GM21576 (cell line): ENCODE results near the gene TMEM145.
"Not testable (repeated sequence)": the region's sequence is repeated elsewhere in the genome, so short reads cannot be mapped to it uniquely, and the experiment has no call there.

Experiments used
- ATAC-seq: cut with Tn5 transposase; IDR thresholded peaks from one replicate; pipeline ENCODE4 v1.9.1; 2021; ENCODE audit warnings: mild to moderate bottlenecking, moderate library complexity; ENCODE audit not compliant: unreplicated experiment

TMEM145 gene

DNA sequence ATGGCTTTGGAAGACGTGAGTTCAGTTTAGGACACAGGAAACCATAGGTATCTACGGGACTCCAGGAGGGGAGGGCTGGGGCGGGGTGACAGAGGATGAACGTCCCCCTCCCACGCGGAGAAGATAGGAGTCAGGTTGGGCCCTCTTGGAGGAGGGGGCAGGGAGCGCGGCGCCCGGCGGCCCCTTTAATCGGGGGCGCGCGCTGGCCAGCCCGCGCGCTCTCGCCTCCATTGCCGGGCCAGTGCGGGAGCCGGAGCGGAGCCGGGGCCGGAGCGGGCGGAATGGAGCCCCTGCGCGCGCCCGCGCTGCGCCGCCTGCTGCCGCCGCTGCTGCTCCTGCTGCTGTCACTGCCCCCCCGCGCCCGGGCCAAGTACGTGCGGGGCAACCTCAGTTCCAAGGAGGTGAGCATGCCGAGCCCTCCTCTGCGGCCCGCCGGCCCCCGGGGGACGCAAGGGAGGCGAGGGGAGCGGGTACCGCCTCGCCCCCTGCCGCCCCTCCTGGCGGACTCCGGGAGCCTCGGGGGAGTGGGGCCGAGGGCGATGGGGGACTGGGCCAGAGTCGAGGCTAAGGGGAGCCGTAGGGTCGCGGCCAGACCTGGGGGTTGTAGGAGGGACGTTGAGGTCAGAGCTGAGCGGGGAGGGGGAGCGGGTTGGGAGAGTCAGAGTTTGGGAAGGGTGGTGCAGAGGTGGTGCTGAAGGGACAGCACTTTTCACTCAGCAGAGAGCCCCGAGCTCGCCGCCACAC lies at the start of gene TMEM145:
Gene TMEM145 (plus strand): TSS at position 214 of the 744 bp plus-strand sequence. CDS start 68 bp downstream, at position 282.
- ATAC-seq, result no peak

DNA sequence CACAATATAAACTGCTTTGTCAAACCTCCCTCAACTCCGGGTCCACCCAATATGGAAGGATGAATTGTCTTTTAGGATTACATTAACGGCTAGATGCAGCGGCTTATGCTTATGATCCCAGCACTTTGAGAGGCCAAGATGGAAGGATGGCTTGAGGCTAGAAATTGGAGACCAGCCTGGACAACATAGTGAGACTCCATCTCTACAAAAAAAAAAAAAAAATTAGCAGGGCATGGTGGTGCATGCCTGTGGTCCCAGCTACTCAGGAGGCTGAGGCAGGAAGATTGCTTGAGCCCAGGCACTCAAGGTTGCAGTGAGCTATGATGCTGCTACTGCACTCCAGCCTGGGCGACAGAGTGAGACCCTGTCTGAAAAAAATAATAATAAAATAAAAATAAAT lies 47.0 kb upstream of the TMEM145 start:
- ATAC-seq, result not testable (repeated sequence)

DNA sequence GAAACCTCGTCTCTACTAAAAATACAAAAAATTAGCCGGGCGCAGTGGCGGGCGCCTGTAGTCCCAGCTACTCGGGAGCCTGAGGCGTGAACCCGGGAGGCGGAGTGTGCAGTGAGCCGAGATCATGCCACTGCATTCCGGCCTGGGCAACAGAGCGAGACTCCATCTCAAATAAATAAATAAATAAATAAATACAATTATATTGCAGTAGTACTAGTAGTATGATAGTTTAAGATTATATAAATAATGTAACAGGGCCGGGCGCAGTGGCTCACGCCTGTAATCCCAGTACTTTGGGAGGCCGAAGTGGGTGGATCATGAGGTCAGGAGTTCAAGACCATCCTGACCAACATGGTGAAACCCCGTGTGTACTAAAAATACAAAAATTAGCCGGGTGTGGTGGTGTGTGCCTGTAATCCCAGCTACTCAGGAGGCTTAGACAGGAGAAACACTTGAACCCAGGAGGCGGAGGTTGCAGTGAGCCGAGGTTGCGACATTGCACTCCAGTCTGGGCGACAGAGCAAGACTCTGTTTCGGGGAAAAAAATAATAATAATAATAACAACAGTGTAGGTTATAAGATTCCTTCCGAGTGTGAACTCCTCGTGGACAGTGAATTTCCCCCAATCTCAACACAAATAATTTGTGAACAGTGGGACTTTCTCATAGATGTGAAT lies 46.0 kb upstream of the TMEM145 start:
- ATAC-seq, result not testable (repeated sequence)

DNA sequence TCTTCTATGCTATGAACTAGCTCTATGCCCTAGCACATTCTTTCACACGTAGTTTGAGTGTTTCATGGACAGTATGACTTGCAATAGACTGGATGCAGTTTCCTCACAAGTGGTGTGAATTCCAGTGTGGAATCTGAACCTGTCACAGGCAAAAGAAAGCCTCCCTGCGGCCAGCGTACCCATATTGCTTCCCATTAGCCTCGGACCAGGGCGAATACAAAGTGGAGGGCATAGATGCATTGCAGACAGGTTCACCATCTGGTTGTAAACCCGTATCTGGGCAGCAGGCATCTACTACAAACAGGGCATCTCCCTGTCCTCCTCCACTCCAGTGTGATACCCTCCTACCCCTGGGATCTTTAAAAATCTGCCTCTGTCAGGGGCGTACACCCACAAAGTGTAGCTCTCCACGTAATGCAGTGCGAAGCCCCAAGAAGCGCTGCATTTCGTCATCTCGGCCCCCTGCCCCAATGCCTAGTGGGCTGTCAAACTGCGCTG lies 45.4 kb upstream of the TMEM145 start:
- no peak for ATAC-seq

DNA sequence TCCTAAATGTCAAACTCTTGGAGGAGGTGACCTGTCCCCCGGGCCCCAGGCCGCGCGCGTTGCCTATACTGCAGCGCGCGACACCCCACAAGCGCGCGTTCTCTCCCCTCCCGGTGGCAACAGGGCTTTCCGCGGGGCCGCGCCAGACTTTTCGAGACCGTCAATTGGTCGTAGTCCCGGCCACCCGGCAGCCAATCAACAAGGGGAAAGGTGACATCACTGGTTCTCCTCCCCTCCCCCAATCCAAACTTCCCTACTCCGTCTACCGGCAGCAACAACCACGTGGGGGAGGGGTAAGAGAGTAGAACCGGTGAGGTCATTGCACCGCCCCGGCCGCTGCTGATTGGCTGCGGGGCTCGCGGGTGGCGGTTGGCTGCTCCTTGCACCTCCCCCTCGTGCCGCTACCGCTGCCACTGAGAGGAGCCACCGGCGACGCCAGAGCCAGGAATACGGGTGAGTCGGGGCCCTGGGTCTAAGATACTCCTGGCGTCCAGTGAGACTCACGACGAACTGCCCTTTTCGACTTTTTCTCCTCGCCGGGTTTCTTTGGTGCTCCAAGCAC lies 44.9 kb upstream of the TMEM145 start:
- peak; percentile 52 for ATAC-seq

DNA sequence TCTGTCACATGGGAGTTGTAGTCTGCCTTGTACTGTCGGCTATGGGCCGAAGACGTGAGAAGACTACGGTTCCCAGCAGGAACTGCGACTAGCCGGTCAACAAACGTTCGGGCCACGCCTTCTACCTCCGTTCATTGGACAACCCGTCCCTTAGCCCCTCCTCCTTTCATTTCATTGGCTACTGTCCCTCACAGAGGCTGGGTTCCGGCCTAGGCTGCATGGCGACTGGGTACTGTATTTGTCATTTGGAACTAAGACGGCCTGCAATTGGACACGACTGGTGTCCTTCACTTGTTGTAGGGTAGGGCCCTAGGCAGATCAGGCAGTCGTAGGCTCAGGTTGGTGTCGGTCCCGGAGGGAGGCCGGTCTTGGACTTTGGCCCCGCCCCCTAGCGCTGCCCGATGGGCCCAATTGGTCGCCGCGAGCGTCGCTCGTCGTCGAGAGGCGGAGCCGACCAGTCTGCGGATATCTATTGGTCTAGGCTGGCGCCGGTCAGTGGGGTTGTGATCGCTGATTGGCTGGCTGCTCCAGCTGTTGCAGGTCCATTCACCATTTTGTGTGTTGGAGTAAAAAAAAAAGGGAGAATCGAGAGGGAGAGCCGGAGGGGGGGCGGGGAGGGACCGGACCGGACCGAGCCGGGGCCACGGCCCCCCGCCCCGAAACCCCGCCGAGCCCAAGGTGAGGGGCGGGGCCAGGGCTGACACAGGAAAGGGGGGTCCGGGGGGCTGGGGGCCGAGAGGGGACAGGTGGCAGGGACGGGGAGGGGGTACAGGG lies 44.2 kb upstream of the TMEM145 start, which contains the start of gene CIC:
Gene CIC (plus strand): TSS at position 549 of the 774 bp plus-strand sequence. CDS start 2,532 bp downstream, outside the sequence.
- peak; percentile 71 for ATAC-seq

GRCh38 chr19:42269478-42270345 lies 43.4 kb upstream of the TMEM145 start:
- ATAC-seq, result no peak

- ATAC-seq, result no peak
Observed at GRCh38 chr19:42270346-42271044, 42.6 kb upstream of the TMEM145 start.

DNA sequence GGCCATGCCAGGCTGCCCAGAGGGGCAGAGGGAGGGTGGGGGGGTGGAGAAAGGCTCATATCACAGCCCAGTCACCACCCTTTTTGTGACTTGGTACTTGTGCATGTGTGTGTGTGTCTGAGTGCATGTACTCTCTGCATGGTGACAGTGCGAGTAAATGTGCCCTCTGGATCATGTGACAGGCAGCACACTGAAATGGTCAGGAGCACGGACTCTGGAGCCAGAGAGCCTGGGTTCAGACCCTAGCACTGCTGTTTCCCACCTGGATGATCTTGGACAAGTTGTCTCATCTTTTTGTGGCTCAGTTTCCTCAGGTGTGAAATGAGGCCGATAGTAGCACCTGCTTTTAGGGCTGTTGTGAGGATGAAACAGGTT lies 42.1 kb upstream of the TMEM145 start:
- ATAC-seq, result no peak

- no peak for ATAC-seq
Observed at GRCh38 chr19:42271861-42272534, 41.1 kb upstream of the TMEM145 start.

- no peak for ATAC-seq
Observed at GRCh38 chr19:42272535-42272897, 40.6 kb upstream of the TMEM145 start.

- ATAC-seq, result no peak
Observed at GRCh38 chr19:42272989-42273406, 40.1 kb upstream of the TMEM145 start.

- no peak for ATAC-seq
Observed at GRCh38 chr19:42273407-42274064, 39.6 kb upstream of the TMEM145 start.

- ATAC-seq, result no peak
Observed at GRCh38 chr19:42274065-42274682, 38.9 kb upstream of the TMEM145 start.

DNA sequence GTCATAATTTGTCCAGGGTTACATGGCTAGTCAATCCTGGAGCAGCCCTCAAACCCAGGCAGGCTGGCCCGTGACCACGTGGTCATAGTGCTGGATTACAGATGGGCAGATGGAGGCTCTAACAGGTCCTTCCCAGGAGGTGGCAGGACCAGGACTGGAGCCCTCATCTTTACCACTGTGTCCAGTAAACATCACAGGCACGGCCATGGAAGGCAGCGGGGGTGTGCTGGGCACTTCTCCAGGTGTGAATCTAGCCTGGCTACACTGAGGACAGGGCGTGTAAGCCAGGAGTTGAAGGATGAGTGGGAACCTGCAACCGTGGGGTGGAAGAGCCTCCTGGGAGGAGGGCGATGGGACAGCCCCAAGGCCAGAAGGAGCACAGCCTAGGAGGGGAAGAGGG lies 38.0 kb upstream of the TMEM145 start:
- ATAC-seq, result no peak

DNA sequence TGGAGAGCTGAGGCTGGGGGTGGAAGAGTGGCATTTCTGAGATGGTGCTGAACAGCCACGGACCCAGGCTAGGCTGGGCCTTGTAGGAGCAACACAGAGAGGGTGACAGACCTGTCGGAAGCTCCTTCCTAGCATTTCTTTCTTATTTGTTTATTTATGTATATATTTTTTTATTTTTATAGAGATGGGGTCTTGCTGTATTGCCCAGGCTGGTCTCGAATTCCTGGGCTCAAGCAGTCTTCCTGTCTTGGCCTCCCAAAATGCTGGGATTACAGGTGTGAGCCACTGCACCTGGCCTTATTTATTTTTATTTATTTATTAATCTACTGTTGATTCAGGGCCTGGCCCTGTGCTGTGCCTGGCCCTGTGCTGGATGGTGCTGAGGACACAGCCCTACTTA lies 37.6 kb upstream of the TMEM145 start:
- no peak for ATAC-seq

- ATAC-seq, result no peak
Observed at GRCh38 chr19:42276284-42276683, 36.8 kb upstream of the TMEM145 start.

GRCh38 chr19:42276821-42277220 lies 36.3 kb upstream of the TMEM145 start:
- ATAC-seq, result no peak
